ENCODE data around the gene SNCG. TPM values are rescaled to one million over a fixed set of nuclear protein-coding genes. Genes with fewer than 3 reads are reported as not detected.

The SNCG gene
- total RNA-seq, 1 experiment from 2014 or later = 5.5 TPM

DNA sequence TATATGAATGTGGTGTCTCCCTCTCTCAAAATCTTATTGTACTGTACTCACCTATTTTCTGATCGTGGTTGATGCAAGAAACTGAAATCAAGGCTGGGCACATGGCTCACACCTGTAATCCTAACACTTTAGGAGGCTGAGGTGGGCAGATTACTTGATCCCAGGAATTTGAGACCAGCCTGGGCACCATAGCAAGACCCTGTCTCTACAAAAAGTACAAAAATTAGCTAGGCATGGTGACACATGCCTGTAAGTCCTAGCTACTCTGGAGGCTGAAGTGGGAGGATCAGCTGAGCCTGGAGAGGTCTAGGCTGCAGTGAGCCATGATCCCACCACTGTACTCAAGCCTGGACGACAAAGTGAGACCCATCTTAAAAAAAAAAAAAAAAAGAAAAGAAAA, 17.0 kb upstream of the SNCG start:
- H2BK5ac ChIP-seq (ENCODE audit: insufficient read length, low read length) = no peak overlapping the region
- Mint-ChIP-seq H3K4me3 (no peak overlapping the region), H3K9me3 (no peaks in the 10 kb centered on the region; a peak in 2 of 5 replicates), H3K27me3 (ENCODE audit: low read depth) (peaks cover 2% of the 10 kb centered on the region), H3K27ac (no peak overlapping the region), H3K4me1 (peaks cover 11 to 13% of the 10 kb centered on the region in 2 experiments), H3K36me3 (ENCODE audit: insufficient read depth in 1 of 3, low read depth in 3 of 3) (no peaks in the 10 kb centered on the region; a peak in 1 of 7 replicates)
- no peak overlapping the region for H3K14ac ChIP-seq (ENCODE audit: insufficient read depth, low read length)
- no peak overlapping the region for H4K5ac ChIP-seq (ENCODE audit: insufficient read length, low read depth, low read length)
- no peak overlapping the region for H3K9ac ChIP-seq (ENCODE audit: extremely low read depth, insufficient read length, low read length)
- no peak overlapping the region for H2AFZ ChIP-seq (ENCODE audit: low read length)
- H2BK12ac ChIP-seq (ENCODE audit: insufficient read length, low read depth, low read length) = no peak overlapping the region
- H4K20me1 ChIP-seq (ENCODE audit: control insufficient read depth, insufficient read depth, insufficient read length) = no peaks in the 10 kb centered on the region
- no peak overlapping the region for H2AK5ac ChIP-seq (ENCODE audit: insufficient read length, low read length)
- H2BK20ac ChIP-seq (ENCODE audit: low read depth, low read length, poor library complexity, severe bottlenecking) = no peak overlapping the region
- no peaks in the 10 kb centered on the region for H3K23me2 ChIP-seq (ENCODE audit: insufficient read length, low read depth, low read length, poor library complexity, severe bottlenecking)
- no peaks in the 10 kb centered on the region for H3K9me3 ChIP-seq (ENCODE audit: control insufficient read depth, low read depth, low read length)
- TF ChIP-seq, protein P1, sequence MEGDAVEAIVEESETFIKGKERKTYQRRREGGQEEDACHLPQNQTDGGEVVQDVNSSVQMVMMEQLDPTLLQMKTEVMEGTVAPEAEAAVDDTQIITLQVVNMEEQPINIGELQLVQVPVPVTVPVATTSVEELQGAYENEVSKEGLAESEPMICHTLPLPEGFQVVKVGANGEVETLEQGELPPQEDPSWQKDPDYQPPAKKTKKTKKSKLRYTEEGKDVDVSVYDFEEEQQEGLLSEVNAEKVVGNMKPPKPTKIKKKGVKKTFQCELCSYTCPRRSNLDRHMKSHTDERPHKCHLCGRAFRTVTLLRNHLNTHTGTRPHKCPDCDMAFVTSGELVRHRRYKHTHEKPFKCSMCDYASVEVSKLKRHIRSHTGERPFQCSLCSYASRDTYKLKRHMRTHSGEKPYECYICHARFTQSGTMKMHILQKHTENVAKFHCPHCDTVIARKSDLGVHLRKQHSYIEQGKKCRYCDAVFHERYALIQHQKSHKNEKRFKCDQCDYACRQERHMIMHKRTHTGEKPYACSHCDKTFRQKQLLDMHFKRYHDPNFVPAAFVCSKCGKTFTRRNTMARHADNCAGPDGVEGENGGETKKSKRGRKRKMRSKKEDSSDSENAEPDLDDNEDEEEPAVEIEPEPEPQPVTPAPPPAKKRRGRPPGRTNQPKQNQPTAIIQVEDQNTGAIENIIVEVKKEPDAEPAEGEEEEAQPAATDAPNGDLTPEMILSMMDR (conservative IDR thresholded peaks at IDR 0.05) = no peak
- no peak overlapping the region for H4K91ac ChIP-seq (ENCODE audit: insufficient read length, low read depth, low read length)
- WGBS (ENCODE audit: extremely low coverage, insufficient read length, low lambda C conversion rate) = no CpG with 5 or more reads among the region's 2 CpGs
- H4K8ac ChIP-seq (replicated peaks; ENCODE audit: insufficient read length, low read depth, low read length) = no peak overlapping the region
- DNase-seq = no peak
- H3K4me2 ChIP-seq (ENCODE audit: insufficient read depth, insufficient read length, low read length) = no peak overlapping the region
- H3K18ac ChIP-seq (ENCODE audit: insufficient read length, low read depth, low read length) = no peak overlapping the region
- no peak overlapping the region for H3K56ac ChIP-seq (ENCODE audit: insufficient read length, low read depth, low read length)
- no peaks in the 10 kb centered on the region for H3K79me1 ChIP-seq (ENCODE audit: insufficient read depth, low read depth, low read length, poor library complexity, severe bottlenecking)
- H3K4me1 ChIP-seq (ENCODE audit: insufficient read depth, low read length) = no peaks in the 10 kb centered on the region
- H2BK15ac ChIP-seq (ENCODE audit: low read depth, low read length) = no peak overlapping the region
- no peak overlapping the region for H3T11ph ChIP-seq (ENCODE audit: low read length)
- H3K27ac ChIP-seq (ENCODE audit: insufficient read length, low read depth, low read length) = no peak overlapping the region
- no peaks in the 10 kb centered on the region for H3K79me2 ChIP-seq (ENCODE audit: insufficient read depth, low read length)
- H3K27me3 ChIP-seq (ENCODE audit: insufficient read depth, low read length) = no peaks in the 10 kb centered on the region
- no peak overlapping the region for H3K4ac ChIP-seq (ENCODE audit: low read depth, low read length)
- no peak overlapping the region for H2BK120ac ChIP-seq (ENCODE audit: low read depth, low read length, poor library complexity, severe bottlenecking)
- no peak overlapping the region for H3K23ac ChIP-seq (ENCODE audit: insufficient read length, low read depth, low read length)
